SK-N-SH (cell line): ENCODE measurements around the gene ZNF438. TPM values are rescaled to one million over a fixed set of nuclear protein-coding genes. Genes with fewer than 3 reads are reported as not detected.

ENCODE experiments used
- CTCF ChIA-PET: fragments of 300-600, 350-600 bp; formaldehyde crosslinking; extraction: SDS; loops from one replicate; lab custom pipeline; 2021; lab: Yijun Ruan, JAX
- POLR2A ChIA-PET: fragments of 350-600 bp; sonication (Branson Sonifier 250); formaldehyde crosslinking; extraction: SDS; loops from one replicate; lab custom pipeline; 2020; ENCODE audit warnings: antibody characterized with exemption, inconsistent platforms; lab: Yijun Ruan, JAX
- DNase-seq: peaks from one replicate; pipeline ENCODE4 v3.0.0; 2012
- H2AFZ ChIP-seq: fragments of 200-600 bp; sonication (generic); 2 replicates; pipeline ENCODE4 v1.8.1; 2016; ENCODE audit warnings: antibody characterized with exemption, mild to moderate bottlenecking, low read depth
- H3F3A ChIP-seq: fragments of 200-600 bp; sonication (generic); replicated peaks from 2 replicates; pipeline ENCODE3; 2016; ENCODE audit warnings: antibody characterized with exemption, mild to moderate bottlenecking; ENCODE audit not compliant: insufficient read depth
- H3K27ac ChIP-seq, 2 experiments: fragments of 200-500 bp in 1 of 2; fragments of 200-600 bp in 1 of 2; sonication (Bioruptor generic) in 1 of 2; sonication (generic), shearing (Covaris generic) in 1 of 2; 2 replicates each; pipeline versions ENCODE4 v1.5.1 to v1.6.1; 2014 to 2016; ENCODE audit warnings: low read depth in 2 of 2, inconsistent platforms in 1 of 2, low read length in 1 of 2, mild to moderate bottlenecking in 1 of 2, mixed read lengths in 1 of 2
- H3K27me3 ChIP-seq: fragments of 200-600 bp; sonication (generic), shearing (Covaris generic); 2 replicates; pipeline ENCODE4 v1.6.1; 2016; ENCODE audit warnings: mixed run types; ENCODE audit not compliant: insufficient read depth
- H3K36me3 ChIP-seq, 2 experiments: fragments of 200-500 bp in 1 of 2; fragments of 200-600 bp in 1 of 2; sonication (Bioruptor generic) in 1 of 2; sonication (generic) in 1 of 2; replicated peaks in 1 of 2; 2 replicates each; pipeline versions ENCODE3 to v1.5.1; 2014 to 2016; ENCODE audit warnings: low read length in 1 of 2, mild to moderate bottlenecking in 1 of 2; ENCODE audit not compliant: insufficient read depth in 2 of 2, control insufficient read depth in 1 of 2
- H3K4me1 ChIP-seq, 2 experiments: fragments of 200-500 bp in 1 of 2; fragments of 200-600 bp in 1 of 2; sonication (Bioruptor generic) in 1 of 2; sonication (generic), shearing (Covaris generic) in 1 of 2; 2 replicates each; pipeline versions ENCODE4 v1.5.1 to v1.6.1; 2014 to 2016; ENCODE audit warnings: low read depth in 1 of 2, low read length in 1 of 2, mixed run types in 1 of 2; ENCODE audit not compliant: insufficient read depth in 2 of 2, control insufficient read depth in 1 of 2
- H3K4me2 ChIP-seq: fragments of 200-600 bp; sonication (generic), shearing (Covaris generic); 2 replicates; pipeline ENCODE4 v1.6.1; 2017; ENCODE audit warnings: mixed run types
- H3K4me3 ChIP-seq, 2 experiments: fragments of 200-500 bp in 1 of 2; fragments of 200-600 bp in 1 of 2; sonication (Bioruptor generic) in 1 of 2; sonication (generic), shearing (Covaris generic) in 1 of 2; 2 replicates each; pipeline versions ENCODE4 v1.5.1 to v1.8.1; 2014 to 2016; ENCODE audit warnings: low read depth in 2 of 2, inconsistent platforms in 1 of 2, low read length in 1 of 2, mild to moderate bottlenecking in 1 of 2, mixed read lengths in 1 of 2, moderate library complexity in 1 of 2
- H3K79me2 ChIP-seq: fragments of 200-600 bp; sonication (generic); 2 replicates; pipeline ENCODE4 v1.8.1; 2017; ENCODE audit warnings: mild to moderate bottlenecking; ENCODE audit not compliant: insufficient read depth
- H3K9ac ChIP-seq: fragments of 200-600 bp; sonication (generic); 2 replicates; pipeline ENCODE4 v1.6.1; 2017; ENCODE audit warnings: mixed run types
- H3K9me2 ChIP-seq: fragments of 200-600 bp; sonication (generic); 2 replicates; pipeline ENCODE4 v1.6.1; 2017; ENCODE audit warnings: mixed run types
- H3K9me3 ChIP-seq: fragments of 200-600 bp; sonication (generic); 2 replicates; pipeline ENCODE4 v1.6.1; 2017; ENCODE audit warnings: mixed run types, mild to moderate bottlenecking, moderate library complexity
- H4K20me1 ChIP-seq: fragments of 200-600 bp; sonication (generic); 2 replicates; pipeline ENCODE4 v1.6.1; 2017; ENCODE audit warnings: mild to moderate bottlenecking, mixed run types; ENCODE audit not compliant: insufficient read depth
- CTCF ChIP-seq: fragments of 200-600 bp; sonication (generic); IDR thresholded peaks from 2 replicates; pipeline ENCODE4 v1.6.1; 2017; ENCODE audit warnings: antibody characterized with exemption, mild to moderate bottlenecking, moderate library complexity
- ELF1 ChIP-seq: IDR thresholded peaks from 2 replicates; pipeline ENCODE4 v1.4.0; 2012
- EP300 ChIP-seq, 2 experiments: IDR thresholded peaks; 2 replicates each; pipeline versions ENCODE4 v1.4.0 to v1.6.1; 2012; ENCODE audit warnings: borderline replicate concordance in 1 of 2, low read depth in 1 of 2, low read length in 1 of 2
- EZH2phosphoT487 ChIP-seq: fragments of 200-600 bp; sonication (generic); IDR thresholded peaks from 2 replicates; pipeline ENCODE4 v1.6.1; 2017; ENCODE audit warnings: low read depth, mixed run types, mild to moderate bottlenecking, antibody characterized with exemption, moderate library complexity, borderline replicate concordance
- FOSL2 ChIP-seq: IDR thresholded peaks from 2 replicates; pipeline ENCODE4 v1.4.0; 2012; ENCODE audit warnings: low read depth, mild to moderate bottlenecking, moderate library complexity, borderline replicate concordance
- GABPA ChIP-seq: IDR thresholded peaks from 2 replicates; pipeline ENCODE4 v1.4.0; 2012; ENCODE audit warnings: low read depth, mild to moderate bottlenecking
- MAX ChIP-seq: IDR thresholded peaks from 2 replicates; pipeline ENCODE4 v1.4.0; 2012; ENCODE audit warnings: low read depth
- MXI1 ChIP-seq: IDR thresholded peaks from 2 replicates; pipeline ENCODE4 v1.6.1; 2012; ENCODE audit warnings: mild to moderate bottlenecking, low read depth, low read length, improper control_type of control experiment
- PBX3 ChIP-seq: IDR thresholded peaks from 2 replicates; pipeline ENCODE4; 2012
- POLR2AphosphoS5 ChIP-seq: IDR thresholded peaks from 2 replicates; pipeline ENCODE4 v1.6.1; 2012; ENCODE audit warnings: low read depth, low read length
- SIN3A ChIP-seq: IDR thresholded peaks from 2 replicates; pipeline ENCODE4 v1.6.1; 2012; ENCODE audit warnings: low read depth, mild to moderate bottlenecking, low read length, moderate library complexity, borderline replicate concordance
- TAF1 ChIP-seq: IDR thresholded peaks from 2 replicates; pipeline ENCODE4 v1.6.1; 2012; ENCODE audit warnings: low read depth, mild to moderate bottlenecking, low read length, moderate library complexity, borderline replicate concordance
- TCF12 ChIP-seq: IDR thresholded peaks from 2 replicates; pipeline ENCODE4 v1.4.0; 2012
- TEAD4 ChIP-seq: IDR thresholded peaks from 2 replicates; pipeline ENCODE4 v1.4.0; 2012; ENCODE audit warnings: mild to moderate bottlenecking, borderline replicate concordance; ENCODE audit not compliant: insufficient read depth
- YY1 ChIP-seq: IDR thresholded peaks from 2 replicates; pipeline ENCODE4 v1.4.0; 2012; ENCODE audit warnings: low read depth, mild to moderate bottlenecking
- WGBS: methylation state at CpG from one replicate; pipeline ENCODE4 v1.1.6; 2017; ENCODE audit warnings: low lambda C conversion rate; 5-methylcytosine and 5-hydroxymethylcytosine counted together
- polyA plus RNA-seq, 3 experiments: library from polyadenylated mRNA; depleted of rRNA; stranded (reverse); fragments of >200 nt; gene quantifications; 2 replicates each; pipeline ENCODE4 v1.2.3, GENCODE V29; 2012
- TF ChIP-seq, protein P1 (sequence below): fragments of 150-350 bp; IDR thresholded peaks from 2 replicates; pipeline ENCODE4 v1.6.1; 2017; ENCODE audit warnings: antibody characterized with exemption, low read length, low read depth, borderline replicate concordance
- TF ChIP-seq, protein P2 (sequence below): IDR thresholded peaks from 2 replicates; pipeline ENCODE4 v1.6.1; 2012; ENCODE audit warnings: mild to moderate bottlenecking, low read depth, low read length, moderate library complexity

ZNF438 gene
- polyA plus RNA-seq, 1 of the 3 experiments (the other 2 are of a cell fraction), result 2.1 TPM

DNA sequence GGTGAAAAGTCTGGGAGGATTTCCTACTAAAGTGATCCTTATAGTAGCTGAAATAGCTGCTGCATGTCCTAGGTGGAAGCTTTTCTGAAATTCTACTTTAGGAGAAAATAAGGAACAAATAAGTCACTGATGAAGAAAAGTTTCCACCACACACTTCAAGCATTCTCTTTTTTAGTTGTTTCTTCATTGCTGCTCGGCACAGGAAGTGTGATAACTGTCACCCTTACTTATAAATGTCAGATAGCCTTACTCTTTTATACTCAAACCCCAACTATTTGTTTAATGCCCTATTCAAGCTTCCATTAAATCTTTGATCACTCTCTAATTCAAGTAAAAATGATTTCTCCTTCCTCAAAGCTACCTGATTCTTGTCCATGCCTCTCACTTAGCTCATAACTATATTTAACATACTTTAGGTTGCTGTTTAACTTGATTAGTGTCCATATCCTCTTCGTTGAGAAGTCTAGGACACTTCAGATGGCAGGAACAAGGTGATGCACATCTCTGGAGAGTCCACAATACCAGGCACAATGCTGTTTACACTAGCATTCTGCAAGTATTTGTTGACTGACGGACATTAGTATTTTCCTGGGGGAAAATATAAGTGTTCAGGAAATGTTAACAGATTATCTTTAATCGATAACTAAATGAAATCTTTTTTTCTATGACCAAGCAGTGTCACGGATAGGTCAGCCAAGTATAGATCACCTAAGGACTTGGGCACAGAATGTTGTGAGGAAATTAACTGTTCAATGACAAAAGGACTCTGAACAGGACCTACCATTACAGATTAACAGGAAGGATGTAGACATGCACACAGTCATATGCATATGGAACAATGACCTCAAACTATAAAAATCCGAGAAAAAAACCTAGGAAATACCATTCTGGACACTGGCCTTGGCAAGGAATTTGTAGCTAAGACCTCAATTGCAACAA lies 67.4 kb downstream of the ZNF438 start (continued):
- TF ChIP-seq TEAD4 (no peak), TCF12 (no peak), CTCF (no peak), EZH2phosphoT487 (no peak), PBX3 (no peak), SIN3A (no peak), GABPA (no peak)

- Histone ChIP-seq H4K20me1 (no peaks in the 10 kb centered on the region), H3K4me1 (no peaks in the 10 kb centered on the region), H2AFZ (no peak overlapping the region), H3K9ac (no peak overlapping the region), H3K27me3 (no peaks in the 10 kb centered on the region), H3F3A (no peaks in the 10 kb centered on the region), H3K9me3 (no peaks in the 10 kb centered on the region), H3K4me2 (no peak overlapping the region), H3K27ac (no peak overlapping the region), H3K79me2 (no peaks in the 10 kb centered on the region), H3K9me2 (no peaks in the 10 kb centered on the region), H3K4me3 (no peak overlapping the region), H3K36me3 (no peaks in the 10 kb centered on the region)
- TF ChIP-seq TAF1 (no peak), MAX (no peak), YY1 (no peak), POLR2AphosphoS5 (no peak), TEAD4 (no peak), ELF1 (no peak), FOSL2 (no peak), MXI1 (no peak), TCF12 (no peak), EP300 (IDR thresholded peaks at IDR 0.05; ENCODE audit: borderline replicate concordance in 1 of 2, low read depth in 1 of 2, low read length in 1 of 2) (no peak)
- TF ChIP-seq, protein P1, sequence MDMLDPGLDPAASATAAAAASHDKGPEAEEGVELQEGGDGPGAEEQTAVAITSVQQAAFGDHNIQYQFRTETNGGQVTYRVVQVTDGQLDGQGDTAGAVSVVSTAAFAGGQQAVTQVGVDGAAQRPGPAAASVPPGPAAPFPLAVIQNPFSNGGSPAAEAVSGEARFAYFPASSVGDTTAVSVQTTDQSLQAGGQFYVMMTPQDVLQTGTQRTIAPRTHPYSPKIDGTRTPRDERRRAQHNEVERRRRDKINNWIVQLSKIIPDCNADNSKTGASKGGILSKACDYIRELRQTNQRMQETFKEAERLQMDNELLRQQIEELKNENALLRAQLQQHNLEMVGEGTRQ, result no peak
- TF ChIP-seq, protein P2, sequence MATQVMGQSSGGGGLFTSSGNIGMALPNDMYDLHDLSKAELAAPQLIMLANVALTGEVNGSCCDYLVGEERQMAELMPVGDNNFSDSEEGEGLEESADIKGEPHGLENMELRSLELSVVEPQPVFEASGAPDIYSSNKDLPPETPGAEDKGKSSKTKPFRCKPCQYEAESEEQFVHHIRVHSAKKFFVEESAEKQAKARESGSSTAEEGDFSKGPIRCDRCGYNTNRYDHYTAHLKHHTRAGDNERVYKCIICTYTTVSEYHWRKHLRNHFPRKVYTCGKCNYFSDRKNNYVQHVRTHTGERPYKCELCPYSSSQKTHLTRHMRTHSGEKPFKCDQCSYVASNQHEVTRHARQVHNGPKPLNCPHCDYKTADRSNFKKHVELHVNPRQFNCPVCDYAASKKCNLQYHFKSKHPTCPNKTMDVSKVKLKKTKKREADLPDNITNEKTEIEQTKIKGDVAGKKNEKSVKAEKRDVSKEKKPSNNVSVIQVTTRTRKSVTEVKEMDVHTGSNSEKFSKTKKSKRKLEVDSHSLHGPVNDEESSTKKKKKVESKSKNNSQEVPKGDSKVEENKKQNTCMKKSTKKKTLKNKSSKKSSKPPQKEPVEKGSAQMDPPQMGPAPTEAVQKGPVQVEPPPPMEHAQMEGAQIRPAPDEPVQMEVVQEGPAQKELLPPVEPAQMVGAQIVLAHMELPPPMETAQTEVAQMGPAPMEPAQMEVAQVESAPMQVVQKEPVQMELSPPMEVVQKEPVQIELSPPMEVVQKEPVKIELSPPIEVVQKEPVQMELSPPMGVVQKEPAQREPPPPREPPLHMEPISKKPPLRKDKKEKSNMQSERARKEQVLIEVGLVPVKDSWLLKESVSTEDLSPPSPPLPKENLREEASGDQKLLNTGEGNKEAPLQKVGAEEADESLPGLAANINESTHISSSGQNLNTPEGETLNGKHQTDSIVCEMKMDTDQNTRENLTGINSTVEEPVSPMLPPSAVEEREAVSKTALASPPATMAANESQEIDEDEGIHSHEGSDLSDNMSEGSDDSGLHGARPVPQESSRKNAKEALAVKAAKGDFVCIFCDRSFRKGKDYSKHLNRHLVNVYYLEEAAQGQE, result no peak
- POLR2A ChIA-PET, result no interaction called here
- CTCF ChIA-PET, result no interaction called here
- DNase-seq, result no peak
- 76% methylated on average over 4 of the region's 4 CpGs for WGBS
Measured at GRCh38 chr10:30962522-30962921, 69.1 kb downstream of the ZNF438 start.
